A549 treated with CpdA at 1 μM for 4 hours (cell line): Measurements from ENCODE around the gene KRT80. TPM values are rescaled to one million over a fixed set of nuclear protein-coding genes. Genes with fewer than 3 reads are reported as not detected.

Experiments used
- total RNA-seq: library from RNA; stranded (reverse); fragments of 200-300 nt; extraction: Qiagen RNA extraction; gene quantifications from 5 replicates; pipeline ENCODE4 v1.2.3, GENCODE V29; 2022; ENCODE audit warnings: low read depth

The KRT80 gene
- 46.5 to 67.3 TPM (median 57.9 TPM) in 5 replicates for total RNA-seq

DNA sequence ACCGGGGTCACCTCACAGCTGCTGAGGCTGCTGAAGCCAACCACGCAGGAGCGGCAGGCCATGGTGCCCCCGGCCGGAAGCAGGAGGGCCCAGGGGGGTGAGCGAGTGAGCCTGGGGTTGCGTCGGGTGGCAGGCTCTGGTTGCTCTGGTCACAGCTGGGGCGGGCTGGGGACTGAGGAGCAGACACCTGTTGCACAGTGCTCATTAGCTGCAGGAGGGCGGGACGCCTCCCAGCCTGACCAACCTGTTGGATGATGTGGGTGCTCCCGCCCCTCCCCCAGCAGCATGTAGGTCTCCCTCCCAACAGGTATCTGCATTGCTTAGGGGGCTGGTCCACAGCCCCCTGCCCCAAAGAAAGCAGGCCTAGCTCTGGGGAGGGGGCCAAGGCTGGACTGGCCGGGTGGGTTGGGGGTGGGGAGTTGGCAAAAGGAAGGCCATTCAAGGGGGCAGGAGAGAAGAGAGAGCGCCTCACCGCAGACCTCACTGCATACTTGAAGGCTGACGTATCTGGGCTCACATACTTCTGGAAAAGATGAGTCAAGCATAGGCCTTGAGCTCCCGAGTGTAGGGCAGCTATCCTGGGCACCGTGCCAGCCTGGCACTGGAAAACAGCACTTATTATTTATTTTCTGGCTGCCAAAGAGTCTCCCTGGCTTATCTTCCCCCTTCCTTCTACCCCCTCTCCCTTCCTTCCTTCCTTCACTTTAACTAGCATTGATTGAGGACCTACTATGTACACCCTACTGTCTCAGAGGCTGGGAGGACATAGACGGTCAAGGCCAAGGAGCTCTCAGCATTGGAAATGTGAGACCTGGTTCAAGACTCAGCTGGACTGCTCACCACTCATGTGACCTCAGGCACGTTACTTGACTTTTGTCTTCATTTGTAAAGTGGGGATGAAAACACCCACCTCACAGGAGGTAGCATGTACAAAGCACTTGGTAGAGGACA, at the start of gene KRT80:
TSS of gene KRT80 (minus strand) at position 174 of the 951 bp plus-strand sequence. CDS start at position 62, 112 bp downstream.

GRCh38 chr12:52232674-52233461, 41.1 kb upstream of the KRT80 start, which contains the start of gene KRT7:
TSS of gene KRT7 (plus strand) at chr12:52233243. CDS start at chr12:52233297, 54 bp downstream.

Other genes starting within 250 kb of the KRT80 start
- 12.0 to 17.3 TPM (median 15.4 TPM) in 5 replicates for gene ACVR1B, start 240.3 kb downstream of the KRT80 start, total RNA-seq
- 0.44 to 1.2 TPM (median 0.58 TPM) in 5 replicates for gene TAMALIN, start 185.1 kb downstream of the KRT80 start, total RNA-seq
- 29.4 to 44.4 TPM (median 34.5 TPM) in 5 replicates for gene NR4A1, start 140.6 kb downstream of the KRT80 start, total RNA-seq
- gene ATG101, start 122.0 kb downstream of the KRT80 start, total RNA-seq: 77.7 to 101 TPM (median 99.2 TPM) in 5 replicates
- not detected in 5 replicates for gene SMIM41, start 112.3 kb downstream of the KRT80 start, total RNA-seq
- gene KRT7, start 41.2 kb upstream of the KRT80 start, total RNA-seq: 3,689 to 4,475 TPM (median 3,814 TPM) in 5 replicates
- gene KRT86, start 82.6 kb upstream of the KRT80 start, total RNA-seq: 20.4 to 43.5 TPM (median 41.1 TPM) in 5 replicates
- gene KRT81, start 99.5 kb upstream of the KRT80 start, total RNA-seq: 2,679 to 3,731 TPM (median 3,430 TPM) in 5 replicates
- gene KRT83, start 129.4 kb upstream of the KRT80 start, total RNA-seq: 2.2 to 6.1 TPM (median 5.3 TPM) in 5 replicates
- not detected in 5 replicates for gene KRT85, start 175.5 kb upstream of the KRT80 start, total RNA-seq
- not detected in 5 replicates for gene KRT84, start 193.6 kb upstream of the KRT80 start, total RNA-seq
- not detected in 5 replicates for gene KRT82, start 214.3 kb upstream of the KRT80 start, total RNA-seq
- gene KRT75, start 242.4 kb upstream of the KRT80 start, total RNA-seq: 0.19 to 0.29 TPM (median 0.23 TPM) in 5 replicates